ENCODE results near the gene PTPRC.

The PTPRC gene

GRCh38 chr1:198711837-198712236 is 73.0 kb downstream of the PTPRC start:
- no peak for TF ChIP-seq REST (IDR thresholded peaks at IDR 0.05; ENCODE audit: low read depth)
- no peak for TF ChIP-seq EGR1 (IDR thresholded peaks at IDR 0.05)
- TF ChIP-seq, protein P1, sequence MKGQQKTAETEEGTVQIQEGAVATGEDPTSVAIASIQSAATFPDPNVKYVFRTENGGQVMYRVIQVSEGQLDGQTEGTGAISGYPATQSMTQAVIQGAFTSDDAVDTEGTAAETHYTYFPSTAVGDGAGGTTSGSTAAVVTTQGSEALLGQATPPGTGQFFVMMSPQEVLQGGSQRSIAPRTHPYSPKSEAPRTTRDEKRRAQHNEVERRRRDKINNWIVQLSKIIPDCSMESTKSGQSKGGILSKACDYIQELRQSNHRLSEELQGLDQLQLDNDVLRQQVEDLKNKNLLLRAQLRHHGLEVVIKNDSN (IDR thresholded peaks at IDR 0.05) = no peak
- no peak for TF ChIP-seq TAF1 (IDR thresholded peaks at IDR 0.05; ENCODE audit: low read depth)
- TF ChIP-seq YY1 (IDR thresholded peaks at IDR 0.05; ENCODE audit: low read depth) = no peak
- TF ChIP-seq TEAD4 (IDR thresholded peaks at IDR 0.05) = no peak
- no peak for TF ChIP-seq CREB1 (IDR thresholded peaks at IDR 0.05; ENCODE audit: low read depth)
- TF ChIP-seq RAD21 (IDR thresholded peaks at IDR 0.05; ENCODE audit: low read depth) = no peak
- TF ChIP-seq EP300 (IDR thresholded peaks at IDR 0.05; ENCODE audit: borderline replicate concordance) = no peak
- no peak for TF ChIP-seq MAX (IDR thresholded peaks at IDR 0.05)
- TF ChIP-seq FOXM1 (IDR thresholded peaks at IDR 0.05; ENCODE audit: borderline replicate concordance, low read depth) = no peak
- no peak for TF ChIP-seq NFIC (IDR thresholded peaks at IDR 0.05)
- TF ChIP-seq ZBTB7A (IDR thresholded peaks at IDR 0.05; ENCODE audit: low read depth) = no peak
- TF ChIP-seq CEBPB (IDR thresholded peaks at IDR 0.05) = no peak
- TF ChIP-seq TCF12 (IDR thresholded peaks at IDR 0.05; ENCODE audit: low read depth) = no peak

GRCh38 chr1:198713081-198713480 is 74.2 kb downstream of the PTPRC start:
- TF ChIP-seq EP300 (IDR thresholded peaks at IDR 0.05; ENCODE audit: borderline replicate concordance) (no peak), MAX (IDR thresholded peaks at IDR 0.05) (no peak), TEAD4 (IDR thresholded peaks at IDR 0.05) (no peak), CREB1 (IDR thresholded peaks at IDR 0.05; ENCODE audit: low read depth) (no peak), ZBTB7A (IDR thresholded peaks at IDR 0.05; ENCODE audit: low read depth) (no peak), RAD21 (IDR thresholded peaks at IDR 0.05; ENCODE audit: low read depth) (no peak), TAF1 (IDR thresholded peaks at IDR 0.05; ENCODE audit: low read depth) (no peak), TCF12 (IDR thresholded peaks at IDR 0.05; ENCODE audit: low read depth) (no peak), FOXM1 (IDR thresholded peaks at IDR 0.05; ENCODE audit: borderline replicate concordance, low read depth) (no peak), EGR1 (IDR thresholded peaks at IDR 0.05) (no peak)
- TF ChIP-seq, protein P1 (IDR thresholded peaks at IDR 0.05) = no peak

- TF ChIP-seq TCF12 (IDR thresholded peaks at IDR 0.05; ENCODE audit: low read depth) (no peak), TEAD4 (IDR thresholded peaks at IDR 0.05) (no peak), NFIC (IDR thresholded peaks at IDR 0.05) (no peak), YY1 (IDR thresholded peaks at IDR 0.05; ENCODE audit: low read depth) (no peak), RAD21 (IDR thresholded peaks at IDR 0.05; ENCODE audit: low read depth) (no peak), FOXM1 (IDR thresholded peaks at IDR 0.05; ENCODE audit: borderline replicate concordance, low read depth) (no peak), EGR1 (IDR thresholded peaks at IDR 0.05) (no peak), REST (IDR thresholded peaks at IDR 0.05; ENCODE audit: low read depth) (no peak), CREB1 (IDR thresholded peaks at IDR 0.05; ENCODE audit: low read depth) (no peak), EP300 (IDR thresholded peaks at IDR 0.05; ENCODE audit: borderline replicate concordance) (no peak), TAF1 (IDR thresholded peaks at IDR 0.05; ENCODE audit: low read depth) (no peak), ZBTB7A (IDR thresholded peaks at IDR 0.05; ENCODE audit: low read depth) (no peak), CEBPB (IDR thresholded peaks at IDR 0.05) (no peak), MAX (IDR thresholded peaks at IDR 0.05) (no peak)
- TF ChIP-seq, protein P1 (IDR thresholded peaks at IDR 0.05) = no peak
Measured at GRCh38 chr1:198714271-198714670, 75.4 kb downstream of the PTPRC start.

DNA sequence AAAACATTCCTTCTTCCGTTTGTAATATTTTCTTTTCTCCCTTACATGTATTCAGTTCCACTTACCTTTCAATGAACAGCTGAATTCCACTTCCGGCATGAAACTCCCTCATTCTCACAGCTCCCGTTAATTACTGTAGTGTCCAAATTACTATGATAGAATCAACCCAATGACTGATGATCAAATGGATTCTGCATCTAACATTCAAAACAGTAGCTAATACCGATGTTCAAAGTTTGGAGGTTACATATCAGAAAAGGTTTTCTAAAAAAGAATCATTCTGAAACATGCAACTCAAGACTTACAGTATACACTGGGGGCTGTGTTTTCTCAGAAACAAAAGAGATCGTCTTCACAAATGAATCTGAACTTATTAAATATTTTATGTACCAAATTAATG is 77.2 kb downstream of the PTPRC start:
- no peak for TF ChIP-seq MAX (IDR thresholded peaks at IDR 0.05)
- TF ChIP-seq NFIC (IDR thresholded peaks at IDR 0.05) = no peak
- TF ChIP-seq CREB1 (IDR thresholded peaks at IDR 0.05; ENCODE audit: low read depth) = no peak

GRCh38 chr1:198717510-198717909 is 78.7 kb downstream of the PTPRC start:
- TF ChIP-seq YY1 (IDR thresholded peaks at IDR 0.05; ENCODE audit: low read depth) = no peak
- TF ChIP-seq ZBTB7A (IDR thresholded peaks at IDR 0.05; ENCODE audit: low read depth) = no peak
- TF ChIP-seq MAX (IDR thresholded peaks at IDR 0.05) = no peak
- TF ChIP-seq TCF12 (IDR thresholded peaks at IDR 0.05; ENCODE audit: low read depth) = no peak
- no peak for TF ChIP-seq TAF1 (IDR thresholded peaks at IDR 0.05; ENCODE audit: low read depth)
- no peak for TF ChIP-seq FOXM1 (IDR thresholded peaks at IDR 0.05; ENCODE audit: borderline replicate concordance, low read depth)
- TF ChIP-seq REST (IDR thresholded peaks at IDR 0.05; ENCODE audit: low read depth) = no peak
- TF ChIP-seq, protein P1 (IDR thresholded peaks at IDR 0.05) = no peak
- no peak for TF ChIP-seq TEAD4 (IDR thresholded peaks at IDR 0.05)
- no peak for TF ChIP-seq EGR1 (IDR thresholded peaks at IDR 0.05)
- TF ChIP-seq NFIC (IDR thresholded peaks at IDR 0.05) = no peak
- TF ChIP-seq EP300 (IDR thresholded peaks at IDR 0.05; ENCODE audit: borderline replicate concordance) = no peak
- no peak for TF ChIP-seq RAD21 (IDR thresholded peaks at IDR 0.05; ENCODE audit: low read depth)
- no peak for TF ChIP-seq CREB1 (IDR thresholded peaks at IDR 0.05; ENCODE audit: low read depth)
- no peak for TF ChIP-seq CEBPB (IDR thresholded peaks at IDR 0.05)

All from Ishikawa (cell line).